GM11168 (cell line): ENCODE measurements around the gene ADAM11.
"Not testable (repeated sequence)": the region's sequence is repeated elsewhere in the genome, so short reads cannot be mapped to it uniquely, and the experiment has no call there.

Experiments
- in situ Hi-C: fragments of 300-500 bp; cut with MboI; formaldehyde crosslinking; loops from one replicate; pipeline ENCODE4 v1.12.0; 2022; ENCODE audit warnings: low sequenced_read_pairs; ENCODE audit not compliant: unreplicated experiment

ADAM11 gene, protein sequence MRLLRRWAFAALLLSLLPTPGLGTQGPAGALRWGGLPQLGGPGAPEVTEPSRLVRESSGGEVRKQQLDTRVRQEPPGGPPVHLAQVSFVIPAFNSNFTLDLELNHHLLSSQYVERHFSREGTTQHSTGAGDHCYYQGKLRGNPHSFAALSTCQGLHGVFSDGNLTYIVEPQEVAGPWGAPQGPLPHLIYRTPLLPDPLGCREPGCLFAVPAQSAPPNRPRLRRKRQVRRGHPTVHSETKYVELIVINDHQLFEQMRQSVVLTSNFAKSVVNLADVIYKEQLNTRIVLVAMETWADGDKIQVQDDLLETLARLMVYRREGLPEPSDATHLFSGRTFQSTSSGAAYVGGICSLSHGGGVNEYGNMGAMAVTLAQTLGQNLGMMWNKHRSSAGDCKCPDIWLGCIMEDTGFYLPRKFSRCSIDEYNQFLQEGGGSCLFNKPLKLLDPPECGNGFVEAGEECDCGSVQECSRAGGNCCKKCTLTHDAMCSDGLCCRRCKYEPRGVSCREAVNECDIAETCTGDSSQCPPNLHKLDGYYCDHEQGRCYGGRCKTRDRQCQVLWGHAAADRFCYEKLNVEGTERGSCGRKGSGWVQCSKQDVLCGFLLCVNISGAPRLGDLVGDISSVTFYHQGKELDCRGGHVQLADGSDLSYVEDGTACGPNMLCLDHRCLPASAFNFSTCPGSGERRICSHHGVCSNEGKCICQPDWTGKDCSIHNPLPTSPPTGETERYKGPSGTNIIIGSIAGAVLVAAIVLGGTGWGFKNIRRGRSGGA

DNA sequence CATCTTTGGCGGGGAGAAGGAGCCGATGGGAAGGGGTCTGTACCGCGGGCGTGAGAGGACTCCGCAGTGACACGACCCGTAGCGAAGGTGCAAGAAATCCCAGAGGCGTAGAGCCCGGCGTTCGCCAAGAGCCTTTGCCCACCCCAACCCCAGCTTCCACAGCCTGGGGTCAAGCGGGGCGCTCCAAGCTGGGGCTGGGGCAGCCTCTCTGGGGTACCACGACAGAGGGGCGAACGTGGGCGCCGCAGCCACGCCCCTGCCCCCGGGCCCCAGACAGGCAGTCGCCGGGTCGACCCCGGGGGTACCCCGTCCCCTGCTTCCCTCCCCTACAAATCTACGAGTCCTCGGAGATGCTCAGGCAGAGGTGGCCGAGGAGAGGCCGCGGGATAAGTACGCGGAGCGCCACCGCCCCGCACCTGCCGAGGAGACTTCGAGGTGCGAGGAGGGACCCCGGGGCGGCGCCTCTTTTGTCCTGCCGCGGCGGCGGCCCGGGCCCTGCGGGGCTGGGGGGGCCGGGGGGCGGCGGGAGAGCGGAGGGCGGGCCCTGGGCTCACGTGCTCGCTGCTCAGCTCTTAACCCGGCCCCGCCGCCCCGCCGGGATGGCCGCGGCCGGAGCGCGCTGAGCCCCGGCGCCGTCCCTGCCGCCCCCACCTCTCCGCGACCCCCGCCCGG is at the start of gene ADAM11:
TSS of gene ADAM11 (plus strand) at position 575 of the 672 bp plus-strand sequence. CDS start 212 bp downstream, outside the sequence.
- in situ Hi-C loops: no loop called here

DNA sequence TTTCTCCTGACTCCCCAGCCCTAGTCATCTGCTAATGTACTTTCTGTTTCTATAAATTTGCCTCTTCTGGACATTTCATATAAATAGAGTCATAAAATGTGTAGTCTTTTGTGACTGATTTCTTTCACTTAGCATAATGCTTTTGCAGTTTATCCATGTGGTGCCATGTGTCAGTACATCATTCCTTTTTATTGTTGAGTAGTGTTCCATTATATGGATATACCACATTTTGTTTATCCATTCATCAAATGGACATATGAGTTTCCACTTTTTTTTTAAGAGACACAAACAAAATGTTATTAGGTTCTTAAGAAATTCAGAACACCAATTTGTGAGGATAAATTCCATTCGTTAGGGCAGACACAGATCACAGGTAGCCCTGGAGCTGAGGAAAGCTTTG is 39.3 kb upstream of the ADAM11 start:
- in situ Hi-C loops: no loop called here

DNA sequence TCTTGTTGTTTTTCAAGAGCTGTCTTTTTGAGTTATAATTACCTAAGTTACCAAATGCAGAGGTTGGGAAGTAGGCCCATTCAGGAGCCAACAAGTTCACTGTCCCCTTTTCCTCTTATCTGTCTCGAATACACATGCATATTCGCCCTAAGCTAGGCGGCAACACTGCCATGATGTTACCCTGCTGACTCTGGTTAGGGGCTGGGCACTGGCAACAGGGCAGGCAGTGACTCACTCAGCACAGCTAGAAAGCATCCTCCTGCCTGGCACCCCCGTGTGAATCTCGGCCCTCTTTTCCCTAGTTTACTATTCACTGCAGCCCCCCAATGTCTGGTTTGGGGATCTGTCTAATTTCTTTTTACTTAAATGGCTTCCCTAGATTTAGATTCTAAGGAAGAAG is 36.5 kb upstream of the ADAM11 start:
- in situ Hi-C loops: no loop called here

DNA sequence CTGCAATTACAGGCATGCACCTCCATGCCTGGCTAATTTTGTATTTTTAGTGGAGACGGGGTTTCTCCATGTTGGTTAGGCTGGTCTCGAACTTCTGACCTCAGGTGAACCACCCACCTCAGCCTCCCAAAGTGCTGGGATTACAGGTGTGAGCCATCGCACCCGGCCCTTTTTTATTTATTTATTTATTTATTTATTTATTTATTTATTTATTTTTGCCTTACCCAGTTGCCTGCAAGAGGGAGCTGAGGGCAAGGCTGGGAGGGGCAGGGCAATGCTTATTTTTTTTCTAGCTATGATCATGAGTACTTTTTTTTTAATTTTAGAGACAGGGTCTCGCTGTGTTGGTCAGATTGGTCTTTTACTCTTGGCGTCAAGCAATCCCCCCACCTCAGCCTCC is 32.7 kb upstream of the ADAM11 start:
- in situ Hi-C loops: not testable (repeated sequence)

DNA sequence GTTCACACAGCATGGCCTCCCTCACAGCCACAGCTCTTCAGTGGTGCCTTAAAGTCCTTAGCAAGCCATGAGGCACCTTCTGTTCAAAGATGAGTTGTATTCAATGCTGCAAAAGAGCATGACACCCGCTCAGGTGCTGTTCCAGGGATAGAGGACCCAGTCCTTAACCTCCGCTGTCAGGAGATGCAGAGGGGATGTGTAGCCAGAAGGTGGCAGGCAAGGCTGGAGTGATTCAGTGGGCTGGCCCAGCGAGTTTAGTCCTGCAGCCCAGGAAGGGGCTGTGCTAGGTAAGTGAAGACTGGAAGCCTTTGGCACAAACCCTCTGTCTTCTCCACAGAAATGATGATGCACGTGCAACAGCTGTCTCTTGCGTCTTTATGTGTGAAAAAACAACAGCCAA is 25.0 kb upstream of the ADAM11 start:
- in situ Hi-C loops: no loop called here

DNA sequence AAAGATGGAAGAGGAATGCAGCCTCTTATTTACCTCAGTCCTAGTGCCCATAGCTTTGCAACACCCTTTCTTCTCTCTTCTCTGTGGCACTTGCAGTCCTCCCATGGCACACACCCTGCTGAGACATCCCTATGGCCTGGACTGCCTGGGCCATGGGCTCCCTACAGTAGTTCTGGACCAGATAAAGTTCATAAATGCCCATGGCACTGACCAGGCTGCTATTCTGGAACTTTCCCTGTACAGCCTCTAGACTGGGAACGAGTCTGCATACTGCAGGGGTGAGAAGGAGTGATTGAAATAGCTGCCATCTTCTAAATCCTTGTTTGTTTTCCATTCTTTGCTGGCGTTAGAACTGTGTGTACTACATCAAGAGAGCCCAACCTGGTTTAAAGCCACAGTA is 24.5 kb upstream of the ADAM11 start:
- in situ Hi-C loops: no loop called here

DNA sequence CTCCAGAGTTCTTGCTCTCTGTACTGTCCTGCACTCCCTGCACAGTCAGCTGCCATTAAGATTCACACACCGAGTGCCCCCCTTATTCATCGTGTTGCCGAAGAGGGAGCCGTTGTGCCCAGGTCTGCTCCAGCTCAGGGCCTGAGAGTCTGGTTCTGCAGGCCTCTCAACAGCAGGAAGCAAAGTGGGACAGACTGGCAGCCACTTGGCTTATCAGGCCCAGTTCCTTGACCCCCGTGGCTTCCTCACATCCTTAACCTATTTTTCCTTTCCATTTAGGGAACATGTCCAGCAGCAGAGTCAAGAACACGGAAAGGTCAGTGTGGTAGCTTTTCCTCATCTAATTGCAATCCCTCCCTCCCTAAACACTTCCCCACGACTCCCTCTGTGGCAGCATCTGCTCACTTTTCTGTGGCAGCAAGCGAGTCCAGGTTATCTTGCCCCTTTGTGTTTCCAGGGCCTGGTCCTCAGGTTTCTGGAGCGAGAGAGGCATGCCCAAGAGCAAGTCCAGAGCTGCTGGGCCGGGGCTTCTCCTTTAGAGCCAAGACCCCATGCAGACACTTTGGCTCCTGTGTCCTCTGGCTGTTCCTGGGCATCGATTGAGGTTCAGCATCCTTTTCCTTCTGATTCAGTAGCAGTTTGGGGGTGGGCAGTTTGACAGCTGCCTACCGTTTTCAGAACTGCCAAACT is 22.1 kb upstream of the ADAM11 start:
- in situ Hi-C loops: no loop called here

DNA sequence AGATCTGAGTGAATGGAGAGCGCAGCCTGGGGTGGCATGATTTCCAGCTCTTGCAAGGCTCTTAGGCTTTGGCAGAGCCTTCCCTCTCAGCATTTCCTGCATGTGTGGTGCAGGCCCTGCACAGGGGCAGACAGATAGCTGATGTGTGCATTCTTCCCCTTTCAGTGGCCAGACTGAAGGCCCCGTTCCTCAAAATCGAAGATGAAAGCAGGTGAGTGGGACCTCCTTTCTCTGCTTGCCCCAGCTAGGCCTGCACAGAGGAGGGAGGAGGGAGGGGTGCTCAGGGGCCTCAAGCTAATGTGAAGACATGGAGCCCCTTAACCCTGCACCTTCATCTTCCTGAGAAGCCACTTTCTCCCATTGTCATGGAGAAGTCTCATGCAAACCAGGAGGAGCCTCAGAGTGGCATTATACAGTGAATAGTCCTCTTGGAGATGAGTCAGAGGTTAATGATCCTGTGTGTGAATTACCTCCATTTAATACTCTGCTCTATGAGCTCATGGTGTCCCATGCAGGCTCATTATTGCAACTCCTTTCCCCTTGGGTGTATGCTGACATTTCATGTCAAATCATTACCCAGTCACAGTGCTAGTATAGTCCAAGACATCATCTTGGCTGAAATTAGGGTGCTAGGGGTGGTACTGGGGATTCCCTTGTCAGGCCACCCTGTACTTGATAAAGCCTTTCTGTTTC is 20.4 kb upstream of the ADAM11 start:
- in situ Hi-C loops: no loop called here

DNA sequence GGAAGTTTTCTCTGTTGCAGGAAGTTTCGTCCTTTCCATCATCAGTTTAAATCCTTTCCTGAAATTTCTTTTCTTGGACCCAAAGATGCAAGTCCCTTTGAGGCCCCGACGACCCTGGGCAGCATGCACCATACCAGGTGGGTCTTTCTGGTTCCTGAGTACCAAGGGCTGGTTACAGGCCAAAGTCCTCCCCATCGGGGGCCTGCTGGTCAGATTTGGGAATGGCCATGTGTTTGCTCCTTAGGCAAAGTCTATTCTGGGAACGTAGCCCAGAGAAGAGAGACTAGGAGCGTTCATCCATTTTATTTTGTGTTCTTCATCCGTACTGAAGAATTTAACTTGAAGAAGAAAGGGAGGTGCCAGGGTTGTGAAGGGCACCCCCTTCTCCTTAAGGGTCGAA is 17.5 kb upstream of the ADAM11 start:
- in situ Hi-C loops: no loop called here

DNA sequence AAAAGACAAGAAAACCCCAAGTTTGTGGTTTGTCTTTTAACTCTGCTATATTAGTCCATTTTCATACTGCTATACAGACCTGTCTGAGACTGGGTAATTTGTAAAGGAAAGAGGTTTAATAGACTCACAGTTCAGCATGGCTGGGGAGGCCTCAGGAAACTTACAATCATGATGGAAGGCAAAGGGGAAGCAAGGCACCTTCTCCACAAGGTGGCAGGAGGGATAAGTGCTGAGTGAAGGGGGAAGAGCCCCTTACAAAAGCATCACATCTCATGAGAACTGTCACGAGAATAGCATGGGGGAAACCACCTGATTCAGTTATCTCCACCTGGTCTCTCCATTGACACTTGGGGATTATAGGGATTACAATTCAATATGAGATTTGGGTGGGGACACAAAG is 13.5 kb upstream of the ADAM11 start:
- in situ Hi-C loops: no loop called here

DNA sequence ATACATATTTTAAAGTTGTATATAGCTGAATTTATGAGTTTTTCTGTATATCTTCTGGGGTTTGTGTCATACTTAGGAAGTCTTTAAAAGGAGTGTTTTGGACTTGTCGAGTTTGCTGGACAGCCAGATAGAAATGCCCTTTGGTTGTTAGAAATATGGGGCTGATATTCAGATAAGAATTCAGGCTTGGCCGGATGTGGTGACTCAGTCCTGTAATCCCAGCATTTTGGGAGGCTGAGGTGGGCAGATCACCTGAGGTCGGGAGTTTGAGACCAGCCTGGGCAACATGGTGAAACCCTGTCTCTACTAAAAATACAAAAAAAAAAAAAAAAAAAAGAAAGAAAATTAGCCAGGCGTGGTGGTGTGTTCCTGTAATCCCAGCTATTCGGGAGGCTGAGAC is 13.1 kb upstream of the ADAM11 start:
- in situ Hi-C loops: not testable (repeated sequence)

DNA sequence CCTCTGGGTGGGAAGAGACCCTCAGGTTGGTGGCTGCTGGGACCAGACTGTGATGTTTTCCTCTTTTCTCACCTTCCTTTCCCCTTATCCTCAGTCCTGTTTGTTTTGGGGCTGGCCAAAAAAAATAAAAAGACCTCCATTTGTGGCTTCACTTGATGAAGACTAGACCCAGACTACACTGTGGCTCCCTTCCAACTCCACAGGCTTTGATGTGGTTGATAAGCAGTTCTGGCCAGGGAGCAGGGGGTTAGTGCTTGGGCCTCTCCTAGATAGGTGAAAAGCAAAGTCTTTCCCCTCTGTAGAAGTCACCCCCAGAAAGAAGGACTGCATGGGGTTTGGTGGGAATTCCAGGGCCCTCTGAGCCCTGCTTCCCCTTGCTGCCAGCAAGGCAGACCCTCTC is 11.2 kb upstream of the ADAM11 start:
- in situ Hi-C loops: no loop called here

DNA sequence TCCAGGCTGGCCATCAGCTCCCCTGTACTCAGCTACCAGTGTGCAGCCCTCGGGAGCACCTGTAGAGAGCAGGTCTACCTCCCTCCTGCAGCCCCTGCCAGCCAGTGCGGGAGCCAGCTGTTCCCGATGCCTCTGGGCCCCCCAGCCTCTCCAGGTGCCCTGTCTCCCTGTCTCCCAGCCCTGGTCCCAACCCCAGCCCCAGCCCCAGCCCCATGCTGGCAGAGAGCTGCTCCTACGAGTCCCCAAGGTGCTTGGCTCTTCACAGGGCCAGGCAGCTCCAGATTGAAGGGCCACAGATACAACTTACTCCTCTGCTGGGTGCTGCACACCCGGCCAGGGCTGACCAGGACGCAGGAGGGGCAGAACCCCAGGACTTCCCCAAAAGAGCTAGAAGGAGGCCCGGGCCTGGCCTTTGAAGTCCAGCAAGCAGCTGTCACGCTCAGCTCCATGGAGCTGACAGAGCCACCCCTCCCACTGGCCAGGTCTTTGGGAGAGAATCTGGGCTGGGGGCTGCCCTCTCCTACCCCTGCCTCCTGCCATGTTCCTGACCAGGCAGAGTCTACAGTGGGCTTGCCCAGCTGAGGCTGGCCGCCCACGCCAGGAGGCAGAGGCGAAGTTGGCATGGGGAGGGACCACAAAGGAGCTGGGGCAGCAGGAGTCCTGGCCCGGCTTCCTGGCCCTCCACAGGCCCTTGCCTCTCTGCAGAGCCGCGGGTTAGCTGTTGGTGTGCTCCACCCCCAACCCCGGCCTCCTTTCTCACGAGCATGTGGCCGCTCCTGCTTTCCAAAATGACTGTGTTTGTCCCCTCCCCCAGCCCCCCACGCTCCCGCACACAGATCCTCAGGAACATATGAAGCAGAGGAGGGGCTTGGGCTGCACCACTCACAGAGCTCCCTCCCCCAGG is 9.5 kb upstream of the ADAM11 start:
- in situ Hi-C loops: no loop called here

DNA sequence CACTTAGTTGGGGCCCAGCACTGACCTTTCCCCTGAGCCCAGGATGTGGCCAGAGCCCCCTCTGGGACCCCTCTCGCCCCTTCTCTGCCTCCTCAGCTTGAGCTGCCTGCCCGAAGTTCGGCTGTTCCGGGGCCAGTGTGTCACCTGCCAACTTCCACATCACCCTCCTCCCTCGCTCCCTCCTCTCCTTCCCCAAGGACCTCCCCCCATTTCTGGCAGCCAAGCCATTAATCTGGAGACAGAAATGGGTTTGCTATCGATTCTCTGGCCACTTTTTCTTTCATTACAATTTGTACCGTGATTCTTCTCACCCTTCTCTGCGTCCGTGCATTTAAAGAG is 8.8 kb upstream of the ADAM11 start:
- in situ Hi-C loops: no loop called here

DNA sequence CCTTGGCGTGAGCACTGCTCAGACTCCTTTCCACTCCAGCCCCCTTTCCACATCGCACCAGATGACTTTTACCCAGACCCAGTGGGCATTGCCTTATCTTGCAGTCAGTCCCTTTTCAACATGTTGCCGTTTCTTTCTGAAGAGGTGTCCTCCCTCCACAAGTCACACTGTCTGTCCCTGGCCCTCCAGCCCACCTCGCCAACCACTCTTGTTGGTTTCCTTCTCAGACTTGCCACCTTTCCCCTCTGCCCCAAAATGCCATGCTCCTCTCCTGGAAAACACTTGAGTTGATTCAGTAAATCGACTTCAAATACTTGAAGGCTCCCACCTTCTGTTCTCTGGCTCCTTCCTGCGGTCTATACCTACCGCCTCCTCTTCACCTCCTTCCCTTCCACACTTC is 7.5 kb upstream of the ADAM11 start:
- in situ Hi-C loops: no loop called here

DNA sequence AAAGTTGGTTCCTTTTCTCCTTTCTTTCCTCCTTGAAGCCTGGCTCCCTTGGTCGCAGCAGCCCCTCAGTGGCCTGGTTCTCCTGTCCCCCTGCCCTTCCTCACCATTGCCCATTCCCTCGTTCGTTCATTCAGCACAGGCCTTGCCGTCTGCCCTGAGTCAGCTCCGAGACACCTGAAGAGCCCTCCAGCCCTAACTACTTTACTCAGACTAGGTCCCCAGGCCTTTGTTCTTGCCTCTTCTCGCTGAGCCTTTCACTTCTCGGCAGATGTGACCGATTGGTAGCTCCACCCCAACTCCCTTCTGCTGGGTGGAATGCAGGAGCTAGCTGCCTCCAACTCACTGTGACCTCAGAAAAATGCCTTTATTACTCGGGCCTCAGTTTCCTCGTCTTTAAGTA is 7.0 kb upstream of the ADAM11 start:
- in situ Hi-C loops: no loop called here

DNA sequence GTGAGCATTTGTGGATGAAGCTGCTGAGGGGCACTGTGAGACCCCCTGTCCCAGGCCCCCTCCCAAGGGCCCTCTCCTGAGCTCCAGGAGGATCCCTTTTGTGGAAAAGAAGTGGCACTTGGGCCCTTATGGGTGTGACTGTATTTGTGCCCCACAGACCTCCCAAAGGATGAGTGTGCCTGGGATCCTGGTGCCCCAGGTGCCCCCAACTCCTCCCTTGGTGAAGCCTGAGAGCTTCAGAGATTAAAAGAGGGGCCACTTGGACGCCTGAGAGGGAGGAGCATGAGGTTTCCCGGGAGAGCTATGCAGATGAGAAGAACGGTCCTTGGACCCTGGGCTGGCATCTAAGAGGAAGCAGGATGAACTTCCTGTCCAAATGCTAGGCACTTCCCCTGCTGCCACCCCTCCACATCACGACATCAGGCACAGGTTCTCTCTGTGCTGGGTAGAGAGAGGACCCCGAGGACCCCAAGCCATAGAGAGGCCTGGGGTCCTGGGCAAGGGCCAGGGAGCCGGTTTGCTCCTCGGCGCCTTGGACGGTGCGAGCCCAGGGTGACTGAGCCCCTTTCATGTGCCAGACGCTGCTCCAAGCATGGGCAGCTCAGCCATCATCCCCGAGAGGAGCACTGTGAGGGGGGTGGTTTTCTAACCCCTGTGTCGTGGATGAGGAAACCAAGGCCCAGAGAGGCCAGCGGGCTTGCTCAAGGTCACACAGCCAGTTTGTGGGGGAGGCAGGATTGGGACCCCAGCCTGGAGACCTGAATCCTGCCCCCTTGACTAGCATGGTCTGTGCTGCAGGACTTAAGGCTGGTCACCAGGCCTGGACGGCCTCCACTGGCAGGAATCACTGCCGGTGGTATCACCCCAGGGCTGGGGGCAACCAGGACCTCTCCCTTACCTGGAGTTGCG is 5.6 kb upstream of the ADAM11 start:
- in situ Hi-C loops: no loop called here

DNA sequence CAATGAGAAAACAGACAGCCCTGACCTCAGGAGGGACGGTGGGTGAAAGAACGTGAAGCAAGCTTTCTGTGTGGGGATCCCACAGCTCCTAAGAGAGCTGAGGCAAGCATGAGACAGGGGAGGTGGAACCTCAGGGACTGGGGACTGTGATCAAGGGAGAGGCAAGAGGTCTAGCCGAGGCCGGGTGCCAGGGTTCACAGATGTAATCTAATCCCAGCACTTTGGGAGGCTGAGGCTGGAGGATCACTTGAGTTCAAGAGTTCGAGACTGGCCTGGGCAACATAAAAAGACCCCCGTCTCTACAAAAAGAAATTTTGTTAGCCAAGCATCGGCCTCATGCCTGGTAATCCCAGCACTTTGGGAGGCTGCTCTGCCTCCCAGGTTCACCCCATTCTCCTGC is 4.5 kb upstream of the ADAM11 start:
- in situ Hi-C loops: no loop called here
